AG08395 (cell line): Measurements from ENCODE around the gene MROH7.

Experiments
- DNase-seq: peaks from one replicate; pipeline ENCODE4 v3.0.0; 2012; ENCODE audit warnings: mixed read lengths, low spot score

Gene MROH7

GRCh38 chr1:54742282-54742681, 100.7 kb downstream of the MROH7 start:
- DNase-seq: peak; percentile 11

- no peak for DNase-seq
Observed at GRCh38 chr1:54743416-54744226, 102.0 kb downstream of the MROH7 start.

GRCh38 chr1:54744696-54745095, 103.1 kb downstream of the MROH7 start:
- no peak for DNase-seq

- DNase-seq: no peak
Observed at GRCh38 chr1:54745274-54745673, 103.7 kb downstream of the MROH7 start.

GRCh38 chr1:54745864-54746263, 104.3 kb downstream of the MROH7 start:
- no peak for DNase-seq

GRCh38 chr1:54748094-54748835, 106.7 kb downstream of the MROH7 start:
- no peak for DNase-seq

- no peak for DNase-seq
Observed at GRCh38 chr1:54750596-54750995, 109.0 kb downstream of the MROH7 start.

- DNase-seq: no peak
Observed at GRCh38 chr1:54751426-54751825, 109.8 kb downstream of the MROH7 start.

- DNase-seq: no peak
Observed at GRCh38 chr1:54754045-54754444, 112.5 kb downstream of the MROH7 start.

- DNase-seq: no peak
Observed at GRCh38 chr1:54754486-54755285, 113.1 kb downstream of the MROH7 start.

GRCh38 chr1:54757833-54758232, 116.2 kb downstream of the MROH7 start:
- no peak for DNase-seq

- DNase-seq: no peak
Observed at GRCh38 chr1:54758678-54759348, 117.2 kb downstream of the MROH7 start.
